Calu3 (cell line): ENCODE measurements around the gene HEATR1. TPM values are rescaled to one million over a fixed set of nuclear protein-coding genes. Genes with fewer than 3 reads are reported as not detected.

Experiments
- BruUV-seq: library from RNA; stranded (reverse); fragments of 400-500 nt; replicated peaks from 2 replicates; lab custom pipeline; 2021; lab: Mats Ljungman, UMichigan
- CTCF ChIA-PET: fragments of 300-600 bp; sonication (Branson Sonifier 250); formaldehyde crosslinking; loops from one replicate; lab custom pipeline; 2022; ENCODE audit warnings: antibody characterized with exemption; lab: Charles Lee
- DNase-seq: peaks from one replicate; pipeline ENCODE4 v3.0.0; 2022
- H3K27ac Mint-ChIP-seq: one replicate; pipeline ENCODE4 v1.8.0; 2022; ENCODE audit warnings: mixed read lengths; ENCODE audit not compliant: unreplicated experiment
- H3K27me3 Mint-ChIP-seq: one replicate; pipeline ENCODE4 v1.8.0; 2022; ENCODE audit warnings: mixed read lengths; ENCODE audit not compliant: unreplicated experiment
- H3K36me3 Mint-ChIP-seq: one replicate; pipeline ENCODE4 v1.8.0; 2022; ENCODE audit warnings: mild to moderate bottlenecking, moderate library complexity, mixed read lengths; ENCODE audit not compliant: insufficient read depth, unreplicated experiment
- H3K4me1 Mint-ChIP-seq: one replicate; pipeline ENCODE4 v1.8.0; 2022; ENCODE audit warnings: mild to moderate bottlenecking, low read depth, mixed read lengths; ENCODE audit not compliant: unreplicated experiment
- H3K4me3 Mint-ChIP-seq: one replicate; pipeline ENCODE4 v1.8.0; 2022; ENCODE audit warnings: mild to moderate bottlenecking, low read depth, moderate library complexity, mixed read lengths; ENCODE audit not compliant: unreplicated experiment
- H3K9me3 Mint-ChIP-seq: one replicate; pipeline ENCODE4 v1.8.0; 2022; ENCODE audit warnings: low read depth, mixed read lengths; ENCODE audit not compliant: unreplicated experiment
- intact Hi-C: fragments of 100-400 bp; cut with micrococcal nuclease; formaldehyde crosslinking; loops from one replicate; pipeline ENCODE4 v1.10.0; 2022; ENCODE audit not compliant: unreplicated experiment
- total RNA-seq: library from RNA; stranded (reverse); gene quantifications from 2 replicates; pipeline ENCODE4 v1.2.3, GENCODE V29; 2022
- TF ChIP-seq, protein P1 (sequence below): fragments of 200-600 bp; IDR thresholded peaks from one replicate; pipeline ENCODE4 v1.8.0; 2022; ENCODE audit warnings: antibody characterized with exemption; ENCODE audit not compliant: unreplicated experiment

The HEATR1 gene
- total RNA-seq, 1 experiment from 2014 or later = 75.5 TPM

DNA sequence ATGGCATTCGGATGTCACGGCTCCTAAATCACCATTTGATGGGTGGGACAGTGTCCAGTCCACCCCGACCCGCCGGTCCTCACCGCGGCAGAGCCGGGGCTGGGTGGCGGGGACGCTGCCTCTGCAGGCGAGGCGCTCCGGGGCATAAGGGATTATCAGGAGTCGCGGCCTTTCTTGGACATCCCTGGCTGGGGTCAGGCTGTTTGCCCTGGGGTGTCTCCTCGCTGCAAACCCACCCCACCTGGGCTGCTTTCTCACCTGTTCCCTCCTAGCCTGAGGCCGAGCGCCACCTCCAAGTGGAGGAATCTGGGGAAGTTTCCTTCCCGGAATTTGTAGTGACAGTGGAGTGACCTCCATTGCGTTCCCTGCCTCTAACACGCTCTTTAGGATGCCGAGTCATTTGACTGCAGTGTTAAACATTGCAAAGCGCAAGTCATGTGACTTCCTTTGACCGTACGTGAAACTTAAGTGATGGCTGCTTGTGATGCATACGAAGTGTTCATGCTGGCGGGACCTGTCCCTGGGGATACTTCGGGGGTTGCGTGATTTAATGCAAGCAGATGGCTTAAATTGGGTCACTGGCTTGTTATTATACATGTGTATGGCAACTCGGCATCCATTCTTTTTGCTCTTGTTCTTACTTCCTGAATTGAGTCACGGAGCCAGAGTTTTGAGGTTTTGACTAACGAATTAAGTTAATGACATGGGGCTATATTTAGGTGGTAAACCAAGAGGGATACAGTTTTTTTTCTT lies 80.0 kb downstream of the HEATR1 start:
- Mint-ChIP-seq H3K36me3 (peaks cover 24% of the 10 kb centered on the region), H3K4me3 (peak overlapping the region; percentile 93), H3K9me3 (no peaks in the 10 kb centered on the region), H3K27ac (peak overlapping the region; percentile 92), H3K27me3 (no peaks in the 10 kb centered on the region), H3K4me1 (no peaks in the 10 kb centered on the region)
- CTCF ChIA-PET = interaction anchor here (0.6 kb wide), 1 partner anchor 1192 kb away, joined by 3 read pairs; no protein-coding TSS in a partner anchor
- DNase-seq = peak; percentile 42
- intact Hi-C loops = loop anchor here (5.0 kb wide), 1 partner anchor 132 kb away; the partner anchor contains the start of gene EDARADD
- TF ChIP-seq, protein P1, sequence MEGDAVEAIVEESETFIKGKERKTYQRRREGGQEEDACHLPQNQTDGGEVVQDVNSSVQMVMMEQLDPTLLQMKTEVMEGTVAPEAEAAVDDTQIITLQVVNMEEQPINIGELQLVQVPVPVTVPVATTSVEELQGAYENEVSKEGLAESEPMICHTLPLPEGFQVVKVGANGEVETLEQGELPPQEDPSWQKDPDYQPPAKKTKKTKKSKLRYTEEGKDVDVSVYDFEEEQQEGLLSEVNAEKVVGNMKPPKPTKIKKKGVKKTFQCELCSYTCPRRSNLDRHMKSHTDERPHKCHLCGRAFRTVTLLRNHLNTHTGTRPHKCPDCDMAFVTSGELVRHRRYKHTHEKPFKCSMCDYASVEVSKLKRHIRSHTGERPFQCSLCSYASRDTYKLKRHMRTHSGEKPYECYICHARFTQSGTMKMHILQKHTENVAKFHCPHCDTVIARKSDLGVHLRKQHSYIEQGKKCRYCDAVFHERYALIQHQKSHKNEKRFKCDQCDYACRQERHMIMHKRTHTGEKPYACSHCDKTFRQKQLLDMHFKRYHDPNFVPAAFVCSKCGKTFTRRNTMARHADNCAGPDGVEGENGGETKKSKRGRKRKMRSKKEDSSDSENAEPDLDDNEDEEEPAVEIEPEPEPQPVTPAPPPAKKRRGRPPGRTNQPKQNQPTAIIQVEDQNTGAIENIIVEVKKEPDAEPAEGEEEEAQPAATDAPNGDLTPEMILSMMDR = no peak
- no TSS peak for BruUV-seq

DNA sequence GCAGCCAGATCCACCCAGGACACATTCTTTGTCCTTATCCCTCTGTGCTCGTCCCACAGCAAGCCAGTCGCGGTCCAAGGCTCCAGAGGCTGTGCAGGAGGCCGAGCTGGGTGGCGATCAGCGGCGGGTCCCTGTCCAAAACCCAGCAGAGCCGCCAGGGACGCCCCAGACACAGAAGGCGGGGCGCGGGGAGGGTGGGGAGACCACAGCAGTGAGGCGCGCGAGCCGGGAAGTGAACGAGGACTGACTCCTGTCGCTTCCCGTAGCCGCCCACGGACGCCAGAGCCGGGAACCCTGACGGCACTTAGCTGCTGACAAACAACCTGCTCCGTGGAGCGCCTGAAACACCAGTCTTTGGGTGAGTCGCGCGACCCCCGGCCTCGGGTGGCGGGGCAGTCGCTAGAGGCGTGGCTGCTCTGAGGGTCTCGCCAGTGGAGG lies 80.6 kb downstream of the HEATR1 start, which contains the start of gene LGALS8:
Gene LGALS8, plus strand, starts transcription at position 279 of the 438 bp plus-strand sequence. CDS start 2,089 bp downstream, outside the sequence.
- H3K4me3 Mint-ChIP-seq = peak within 1 kb of the TSS; percentile 93
- peaks cover 24% of the 10 kb centered on the region for H3K36me3 Mint-ChIP-seq
- intact Hi-C loops = loop anchor here (5.0 kb wide), 1 partner anchor 131 kb away; the partner anchor contains the start of gene EDARADD
- CTCF ChIA-PET = interaction anchor here (0.6 kb wide), 1 partner anchor 1191 kb away, joined by 3 read pairs; no protein-coding TSS in a partner anchor
- peak within 1 kb of the TSS; percentile 92 for H3K27ac Mint-ChIP-seq
- TF ChIP-seq, protein P1 = no peak
- no peaks in the 10 kb centered on the region for H3K4me1 Mint-ChIP-seq
- DNase-seq = peak; percentile 80
- no peaks in the 10 kb centered on the region for H3K9me3 Mint-ChIP-seq
- no TSS peak for BruUV-seq
- H3K27me3 Mint-ChIP-seq = no peaks in the 10 kb centered on the region

DNA sequence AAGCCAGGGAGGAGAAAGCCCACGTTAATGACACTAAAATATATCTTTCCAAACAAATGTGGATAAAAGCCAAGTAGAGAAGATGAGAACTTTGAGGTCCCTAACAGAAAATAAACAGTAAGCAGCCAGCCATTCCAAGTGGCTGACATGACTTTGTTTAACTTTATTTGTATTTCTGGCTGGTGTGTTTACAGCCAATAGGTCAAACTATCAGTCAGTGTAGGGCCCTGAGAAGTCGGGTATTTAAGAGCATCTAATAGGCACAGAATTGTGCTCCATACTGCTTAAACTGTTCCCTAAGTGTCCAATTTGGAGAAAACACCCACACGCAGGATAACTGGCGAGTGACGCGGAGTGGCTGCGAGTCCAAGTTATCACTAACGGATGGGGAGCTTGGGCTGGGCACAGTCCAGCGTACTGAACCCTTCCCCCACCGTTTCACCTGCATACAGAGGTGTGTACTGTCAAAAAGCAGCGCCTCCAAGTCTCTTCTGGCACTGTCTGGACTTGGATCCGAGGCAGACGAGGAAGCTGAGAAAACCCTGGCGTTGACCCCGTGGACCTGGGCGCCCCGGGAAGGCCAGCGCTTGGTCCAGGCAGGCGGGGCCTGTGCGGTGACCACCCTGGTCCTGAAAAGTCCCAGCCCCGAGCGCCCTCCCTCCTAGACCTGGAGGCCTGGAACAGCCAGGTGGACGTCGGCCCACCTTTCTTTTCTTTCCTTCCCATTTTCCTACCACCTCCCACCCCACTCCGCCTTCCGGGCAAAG lies 81.2 kb downstream of the HEATR1 start:
- intact Hi-C loops = loop anchor here (5.0 kb wide), 1 partner anchor 131 kb away; the partner anchor contains the start of gene EDARADD
- Mint-ChIP-seq H3K4me1 (peaks cover 4% of the 10 kb centered on the region), H3K27me3 (no peaks in the 10 kb centered on the region), H3K4me3 (peak overlapping the region; percentile 93), H3K27ac (peak overlapping the region; percentile 41), H3K36me3 (peaks cover 24% of the 10 kb centered on the region), H3K9me3 (no peaks in the 10 kb centered on the region)
- TSS peak; percentile 40 for BruUV-seq
- peak; percentile 38 for DNase-seq
- TF ChIP-seq, protein P1 = no peak
- CTCF ChIA-PET = interaction anchor here (0.5 kb wide), 1 partner anchor 271 kb away, joined by 3 read pairs; no protein-coding TSS in a partner anchor

DNA sequence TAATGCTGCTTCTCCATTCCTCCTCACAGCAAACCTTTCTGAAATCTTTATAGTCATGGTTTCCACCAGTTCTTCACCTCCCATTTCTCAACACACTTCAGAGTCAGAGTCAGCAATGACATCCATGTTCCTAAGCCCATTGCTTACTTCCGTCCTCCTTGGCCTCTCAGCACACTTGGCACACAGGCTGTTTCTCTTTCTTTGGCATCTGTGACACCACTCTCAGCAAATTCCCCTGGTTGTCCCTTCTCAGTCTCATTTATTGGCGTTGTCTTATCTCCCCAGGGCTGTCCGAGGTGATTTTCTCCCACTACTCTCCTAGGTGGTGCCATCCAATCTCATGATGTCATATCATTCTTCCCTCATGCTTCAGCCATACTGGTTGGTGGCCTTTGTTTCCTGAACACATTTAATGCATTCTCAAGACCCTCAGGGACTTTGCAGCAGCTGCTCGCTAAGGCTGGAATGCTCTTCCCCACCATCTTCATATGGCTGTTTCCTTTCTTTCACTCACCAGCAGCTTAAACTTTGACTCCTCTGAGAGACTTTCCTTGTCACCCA lies 83.8 kb downstream of the HEATR1 start:
- TF ChIP-seq, protein P1 = no peak
- H3K27me3 Mint-ChIP-seq = no peaks in the 10 kb centered on the region
- DNase-seq = no peak
- CTCF ChIA-PET = no interaction called here
- H3K27ac Mint-ChIP-seq = no peak overlapping the region
- H3K4me3 Mint-ChIP-seq = no peak overlapping the region
- no TSS peak for BruUV-seq
- H3K4me1 Mint-ChIP-seq = peaks cover 24% of the 10 kb centered on the region
- H3K9me3 Mint-ChIP-seq = no peaks in the 10 kb centered on the region
- H3K36me3 Mint-ChIP-seq = peaks cover 19% of the 10 kb centered on the region
- intact Hi-C loops = loop anchor here (5.0 kb wide), 1 partner anchor 128 kb away; the partner anchor contains the start of gene EDARADD
